Measurements from ENCODE around the gene ZMYND10.

DNA sequence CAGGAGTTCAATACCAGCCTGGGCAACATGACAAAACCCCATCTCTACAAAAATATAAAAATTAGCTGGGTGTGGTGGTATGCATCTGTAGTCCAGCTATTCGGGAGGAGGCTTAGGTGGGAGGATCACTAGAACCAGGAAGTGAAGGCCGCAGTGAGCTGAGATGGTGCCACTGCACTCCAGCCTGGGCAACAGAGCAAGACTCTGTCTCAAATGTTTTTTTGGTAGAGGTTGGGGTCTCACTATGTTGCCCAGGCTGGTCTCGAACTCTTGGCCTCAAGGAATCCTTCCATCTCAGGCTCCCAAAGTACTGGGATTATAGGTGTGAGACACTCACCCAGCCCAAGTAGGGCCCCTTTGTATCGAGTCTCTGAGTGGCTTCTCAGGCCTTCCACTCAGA lies 51.4 kb downstream of the ZMYND10 start:
- TF ChIP-seq, protein P1, sequence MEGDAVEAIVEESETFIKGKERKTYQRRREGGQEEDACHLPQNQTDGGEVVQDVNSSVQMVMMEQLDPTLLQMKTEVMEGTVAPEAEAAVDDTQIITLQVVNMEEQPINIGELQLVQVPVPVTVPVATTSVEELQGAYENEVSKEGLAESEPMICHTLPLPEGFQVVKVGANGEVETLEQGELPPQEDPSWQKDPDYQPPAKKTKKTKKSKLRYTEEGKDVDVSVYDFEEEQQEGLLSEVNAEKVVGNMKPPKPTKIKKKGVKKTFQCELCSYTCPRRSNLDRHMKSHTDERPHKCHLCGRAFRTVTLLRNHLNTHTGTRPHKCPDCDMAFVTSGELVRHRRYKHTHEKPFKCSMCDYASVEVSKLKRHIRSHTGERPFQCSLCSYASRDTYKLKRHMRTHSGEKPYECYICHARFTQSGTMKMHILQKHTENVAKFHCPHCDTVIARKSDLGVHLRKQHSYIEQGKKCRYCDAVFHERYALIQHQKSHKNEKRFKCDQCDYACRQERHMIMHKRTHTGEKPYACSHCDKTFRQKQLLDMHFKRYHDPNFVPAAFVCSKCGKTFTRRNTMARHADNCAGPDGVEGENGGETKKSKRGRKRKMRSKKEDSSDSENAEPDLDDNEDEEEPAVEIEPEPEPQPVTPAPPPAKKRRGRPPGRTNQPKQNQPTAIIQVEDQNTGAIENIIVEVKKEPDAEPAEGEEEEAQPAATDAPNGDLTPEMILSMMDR (conservative IDR thresholded peaks at IDR 0.05; ENCODE audit: low read length) = no peak
- TF ChIP-seq EZH2phosphoT487 (IDR thresholded peaks at IDR 0.05; ENCODE audit: borderline replicate concordance) = no peak
